LoVo (cell line): ENCODE data around the gene SOCS3.
A peak's percentile ranks its signal among the peaks of the same experiment; 100 is the strongest.
"Not testable (repeated sequence)": the region's sequence is repeated elsewhere in the genome, so short reads cannot be mapped to it uniquely, and the experiment has no call there.

Experiments
- DNase-seq: peaks from one replicate; pipeline ENCODE4 v3.0.0-alpha.2; 2016; ENCODE audit warnings: low spot score

SOCS3 gene

GRCh38 chr17:78329263-78330059 lies 30.4 kb downstream of the SOCS3 start:
- DNase-seq = no peak

DNA sequence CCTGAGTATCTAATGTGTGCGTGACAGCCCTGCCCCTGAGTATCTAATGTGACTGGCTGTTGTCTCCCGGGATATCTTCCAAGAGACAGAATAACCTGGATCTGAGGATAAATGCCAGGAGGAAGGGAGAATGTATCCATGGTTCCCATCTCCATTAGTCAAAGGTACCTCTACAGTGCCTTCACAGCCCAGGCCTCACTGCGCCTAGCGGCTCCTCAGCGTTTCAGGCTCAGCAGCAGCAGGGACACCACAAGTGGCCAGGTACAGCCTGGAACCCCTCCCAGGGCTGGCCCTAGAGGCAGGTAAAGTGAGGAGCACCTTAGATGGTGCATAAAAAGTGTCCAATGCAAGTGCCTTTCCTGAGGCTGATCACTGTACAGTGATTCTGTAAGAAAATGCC lies 32.0 kb downstream of the SOCS3 start:
- DNase-seq = no peak

DNA sequence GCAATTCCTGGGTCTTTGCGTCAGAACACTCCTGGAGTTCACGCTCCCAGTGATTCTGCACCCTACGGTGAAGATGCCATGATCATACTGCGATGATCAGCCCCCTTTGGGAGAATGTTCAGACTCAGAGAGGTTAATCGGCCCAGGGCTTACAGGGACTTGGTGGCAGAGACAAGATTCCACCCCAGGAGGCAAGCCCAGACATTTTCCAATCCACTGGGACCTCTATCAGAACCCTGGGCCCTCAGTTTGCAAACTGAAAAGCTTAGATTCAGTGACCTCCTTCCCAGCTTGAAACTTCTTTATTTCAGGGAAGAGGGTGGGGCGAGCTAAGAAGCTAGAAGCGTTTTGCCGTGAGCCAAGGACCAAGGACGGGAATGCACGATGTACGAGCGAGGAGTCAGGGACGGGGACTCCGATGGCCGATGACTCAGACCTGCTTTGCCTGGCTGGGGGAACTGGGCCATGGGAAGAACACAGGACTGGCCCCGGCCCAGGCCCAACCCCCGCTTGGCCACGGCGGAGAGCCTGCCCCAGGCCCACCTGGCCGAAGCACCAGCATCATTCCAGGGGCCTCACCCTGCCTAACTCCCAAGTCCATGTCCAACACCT lies 34.7 kb downstream of the SOCS3 start:
- DNase-seq = no peak

DNA sequence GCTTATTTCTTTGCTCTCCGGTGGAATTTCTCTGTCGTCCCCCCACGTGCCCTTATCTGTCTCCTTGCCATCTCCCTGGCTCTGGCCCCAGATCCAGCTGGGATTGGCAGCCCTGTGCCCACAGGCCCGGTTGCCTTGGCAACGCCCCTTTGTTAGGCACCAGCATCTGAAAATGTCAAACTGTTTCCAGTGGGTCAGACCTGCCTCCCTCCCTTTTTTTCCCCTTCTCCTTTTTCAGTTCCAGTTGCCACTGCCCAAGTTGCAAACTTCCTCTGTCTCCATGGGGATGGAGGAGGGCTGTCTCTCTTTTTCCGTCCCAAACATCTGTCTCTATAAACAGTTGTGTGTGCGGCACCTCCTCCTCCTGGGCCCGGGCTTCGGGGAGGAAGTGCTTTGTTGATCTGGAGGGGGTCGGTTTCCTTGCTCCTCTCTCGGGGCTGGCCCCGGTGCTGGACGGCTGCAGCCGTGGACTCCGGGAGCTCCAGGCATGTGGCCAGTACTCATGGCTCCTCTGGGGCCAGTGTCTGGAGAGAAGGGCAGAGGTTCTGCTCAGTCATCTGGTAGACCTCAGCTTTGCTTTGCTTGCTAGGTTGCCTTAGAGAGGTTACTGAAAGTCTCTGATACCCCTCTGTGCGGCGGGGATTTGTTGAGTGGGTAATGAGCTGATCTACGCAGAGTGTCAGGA lies 35.3 kb downstream of the SOCS3 start:
- no peak for DNase-seq

DNA sequence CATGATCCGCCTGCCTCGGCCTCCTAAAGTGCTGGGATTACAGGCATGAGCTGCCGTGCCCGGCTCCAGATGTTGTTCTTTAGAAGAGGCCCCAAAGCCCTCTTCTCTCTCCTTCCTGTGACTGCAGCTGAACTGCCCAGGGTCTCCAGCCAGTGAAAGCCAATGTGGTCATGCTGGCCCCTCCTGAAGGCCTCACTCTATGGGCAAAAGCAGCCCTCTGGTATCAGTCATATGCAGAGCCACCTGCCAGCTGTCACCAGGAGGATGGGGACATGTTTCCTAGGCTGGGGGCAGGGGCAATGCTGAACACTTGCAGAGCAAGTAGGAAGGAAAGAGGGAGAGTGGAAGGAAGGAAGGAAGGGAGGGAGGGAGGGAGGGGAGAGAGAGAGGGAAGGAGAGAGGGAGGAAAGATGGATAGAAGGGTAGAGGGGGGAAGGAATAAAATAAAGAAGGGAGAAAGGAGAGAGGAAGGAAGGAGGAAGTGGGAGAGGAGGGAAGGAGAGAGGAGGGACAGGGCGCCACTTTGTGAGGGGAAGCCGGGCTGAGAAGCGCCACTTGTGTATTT lies 36.0 kb downstream of the SOCS3 start:
- no peak for DNase-seq

DNA sequence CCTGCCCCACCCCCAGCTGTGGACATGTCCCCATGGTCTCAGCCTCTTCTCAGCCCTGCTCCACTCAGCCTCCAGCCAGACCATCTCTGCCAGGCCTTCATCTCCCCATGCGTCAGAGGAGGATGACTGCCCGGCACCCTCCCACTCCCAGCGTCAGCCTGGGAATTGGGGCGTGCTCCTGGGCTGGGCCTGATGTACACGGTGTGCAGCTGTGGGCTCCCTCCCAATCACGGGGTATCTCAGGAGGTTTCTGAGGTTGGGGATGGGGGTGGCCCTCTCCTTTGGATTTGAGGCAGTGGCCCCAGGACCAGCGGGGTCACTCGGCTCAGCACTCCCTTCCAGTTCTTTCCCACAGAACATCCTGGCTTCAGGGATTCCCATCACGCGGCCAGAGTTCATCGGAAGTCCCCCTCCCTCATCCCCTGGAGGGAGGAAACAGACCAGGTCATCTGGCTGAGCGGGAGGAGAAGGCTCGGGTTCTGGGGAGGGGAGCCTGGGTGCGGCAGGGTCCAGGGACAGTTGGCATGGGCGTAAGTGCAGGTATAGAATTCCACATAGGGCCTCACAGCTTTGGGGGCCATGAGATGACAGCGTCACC lies 36.9 kb downstream of the SOCS3 start:
- DNase-seq = no peak

GRCh38 chr17:78322327-78322857 lies 37.5 kb downstream of the SOCS3 start:
- no peak for DNase-seq

GRCh38 chr17:78318843-78319242 lies 41.0 kb downstream of the SOCS3 start:
- DNase-seq = no peak

DNA sequence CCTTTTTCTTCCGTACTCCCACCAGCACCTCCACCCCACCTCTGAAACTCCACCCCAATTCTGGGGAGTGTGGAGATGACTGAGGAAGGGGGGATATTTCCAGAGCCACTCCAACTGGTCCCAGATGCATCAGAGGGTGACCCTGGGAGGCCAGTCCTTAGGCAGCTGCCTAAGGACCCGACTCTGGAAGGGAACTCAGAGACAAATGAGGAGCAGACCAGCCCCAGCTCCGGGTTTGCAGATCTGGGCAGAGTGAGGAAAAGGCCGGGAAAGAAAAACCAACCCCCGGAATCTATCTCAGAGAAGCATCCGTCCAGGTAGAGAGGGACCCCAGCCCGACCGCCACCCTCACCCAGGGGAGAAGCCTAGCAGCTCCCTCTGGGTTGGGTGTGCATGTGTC lies 41.5 kb downstream of the SOCS3 start:
- DNase-seq = no peak

GRCh38 chr17:78317794-78318400 lies 42.0 kb downstream of the SOCS3 start:
- no peak for DNase-seq

GRCh38 chr17:78316867-78317789 lies 42.7 kb downstream of the SOCS3 start:
- DNase-seq = peak; percentile 52

GRCh38 chr17:78316115-78316866 lies 43.6 kb downstream of the SOCS3 start:
- DNase-seq = no peak

GRCh38 chr17:78315355-78316114 lies 44.3 kb downstream of the SOCS3 start:
- peak; percentile 86 for DNase-seq

DNA sequence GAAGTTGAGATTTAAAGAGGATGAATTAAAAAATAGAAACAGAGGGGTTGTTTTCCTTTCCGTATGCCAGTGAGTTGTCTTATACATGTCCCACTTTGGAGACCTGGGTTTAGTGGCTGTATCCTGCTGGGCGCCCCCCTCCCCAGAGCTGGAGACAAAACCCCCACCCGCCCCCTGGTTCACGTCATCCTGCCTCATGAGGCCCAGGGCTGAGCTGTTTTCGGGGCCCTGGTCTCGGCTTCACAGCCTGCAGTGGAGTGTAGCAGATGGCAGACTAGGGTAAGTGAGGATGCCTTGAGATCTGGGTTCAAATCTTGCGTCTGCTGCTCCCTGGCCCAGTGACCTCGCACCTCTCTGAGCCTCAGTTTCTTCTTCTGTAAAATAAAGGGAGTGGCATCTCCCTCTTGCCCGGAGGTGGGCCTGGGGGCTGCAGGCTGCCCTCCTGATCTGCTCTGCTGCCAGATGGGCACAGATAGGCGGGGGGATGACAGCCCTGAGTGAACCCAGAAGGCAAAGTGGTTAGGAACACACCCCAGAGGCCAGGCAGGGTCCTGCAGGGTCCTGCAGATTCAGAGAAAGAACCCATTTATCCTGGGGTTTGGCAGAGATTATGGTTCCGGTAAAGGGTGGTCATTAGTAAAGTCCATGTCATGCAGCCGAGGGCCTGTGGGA lies 45.1 kb downstream of the SOCS3 start:
- no peak for DNase-seq

DNA sequence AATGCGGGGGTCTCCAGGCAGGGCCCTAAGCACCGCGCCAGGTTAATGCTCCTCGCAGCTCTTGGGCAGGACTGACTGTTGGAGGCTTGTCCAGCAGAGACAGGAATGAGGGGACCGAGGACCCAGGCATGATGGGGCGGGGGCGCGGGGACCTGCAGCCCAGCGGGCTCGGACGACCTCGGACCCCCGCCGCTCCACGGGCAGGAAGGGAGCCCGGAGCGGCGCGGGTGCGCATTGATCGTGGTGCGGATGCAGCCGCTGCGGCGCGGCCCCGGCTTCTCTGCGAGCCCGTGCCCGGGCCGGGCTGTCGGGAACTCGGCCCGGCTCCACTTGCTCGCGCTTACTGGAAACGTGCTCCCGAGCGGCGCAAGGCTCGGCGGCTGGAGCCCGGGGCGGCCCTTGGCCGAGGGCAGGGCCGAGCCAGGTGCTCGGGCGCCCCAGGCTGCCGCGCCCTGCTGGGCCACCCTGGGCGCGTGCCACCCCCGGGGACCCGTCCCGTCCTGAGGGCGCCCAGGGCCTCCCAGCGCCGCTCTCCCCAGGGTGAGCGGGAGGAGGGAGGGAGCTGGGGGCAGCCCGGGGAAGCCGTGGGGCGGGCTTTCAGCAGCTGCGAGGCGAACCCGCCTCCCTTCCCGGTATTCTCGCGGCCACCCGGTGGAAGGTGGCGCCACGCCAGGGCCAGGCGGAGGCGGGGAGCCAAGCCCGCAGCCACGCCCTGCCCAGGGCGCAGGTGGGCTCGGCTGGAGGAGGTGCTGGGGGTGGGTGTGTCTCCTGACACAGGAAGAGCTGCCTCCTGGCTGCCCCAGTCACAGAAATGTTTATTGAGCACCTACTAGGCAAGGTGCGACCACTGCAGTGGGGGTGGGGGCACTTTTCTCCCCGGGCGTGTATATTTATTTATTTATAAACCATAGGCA lies 45.9 kb downstream of the SOCS3 start:
- DNase-seq = peak; percentile 85

- not testable (repeated sequence) for DNase-seq
Measured at GRCh38 chr17:78309659-78310255, 50.1 kb downstream of the SOCS3 start.
